ENCODE results near the gene PLEKHG7. TPM values are rescaled to one million over a fixed set of nuclear protein-coding genes. Genes with fewer than 3 reads are reported as not detected.

The PLEKHG7 gene
- total and polyA plus RNA-seq, 11 donors: 0.08 TPM; not detected in 10

GRCh38 chr12:92736605-92737004, 33.8 kb downstream of the PLEKHG7 start:
- DNase-seq (no peak), ATAC-seq (no peak)
- H3K4me1 ChIP-seq: peaks cover 0 to 20% (median 0%) of the 10 kb centered on the region in 12 donors
- no peak overlapping the region for H3K4me3 ChIP-seq
- intact Hi-C loops (cut with DNase I): no loop called here
- 69 to 78% (median 75%) methylated on average over 6 of the region's 6 CpGs for WGBS, 4 donors
- no peaks in the 10 kb centered on the region for H3K36me3 ChIP-seq
- no peaks in the 10 kb centered on the region for H3K27me3 ChIP-seq
- H3K27ac ChIP-seq: no peak overlapping the region
- TF ChIP-seq POLR2A (IDR thresholded peaks at IDR 0.05) (no peak), CTCF (IDR thresholded peaks at IDR 0.05) (no peak)
- no peaks in the 10 kb centered on the region for H3K9me3 ChIP-seq

- intact Hi-C loops (cut with DNase I): no loop called here
- Histone ChIP-seq H3K4me3 (no peak overlapping the region), H3K27me3 (no peaks in the 10 kb centered on the region), H3K36me3 (no peaks in the 10 kb centered on the region), H3K4me1 (peaks cover 0 to 20% (median 0%) of the 10 kb centered on the region in 12 donors), H3K27ac (no peak overlapping the region), H3K9me3 (no peaks in the 10 kb centered on the region)
- TF ChIP-seq CTCF (IDR thresholded peaks at IDR 0.05) (no peak), POLR2A (IDR thresholded peaks at IDR 0.05) (no peak)
- no peak for DNase-seq
- WGBS, 4 donors: 86 to 91% (median 87%) methylated on average over 7 of the region's 7 CpGs
- no peak for ATAC-seq
Observed at GRCh38 chr12:92737855-92738850, 35.4 kb downstream of the PLEKHG7 start.

- peaks cover 0 to 20% (median 0%) of the 10 kb centered on the region in 12 donors for H3K4me1 ChIP-seq
- TF ChIP-seq POLR2A (IDR thresholded peaks at IDR 0.05): no peak
- TF ChIP-seq CTCF (IDR thresholded peaks at IDR 0.05): no peak
- no peaks in the 10 kb centered on the region for H3K9me3 ChIP-seq
- ATAC-seq (no peak), DNase-seq (no peak)
- 68 to 82% (median 78%) methylated on average over 4 of the region's 4 CpGs for WGBS, 4 donors
- no peak overlapping the region for H3K4me3 ChIP-seq
- intact Hi-C loops (cut with DNase I): no loop called here
- H3K27ac ChIP-seq: no peak overlapping the region
- H3K27me3 ChIP-seq: no peaks in the 10 kb centered on the region
- H3K36me3 ChIP-seq: no peaks in the 10 kb centered on the region
Observed at GRCh38 chr12:92739113-92739512, 36.3 kb downstream of the PLEKHG7 start.

GRCh38 chr12:92740411-92740810, 37.6 kb downstream of the PLEKHG7 start:
- ATAC-seq: no peak
- intact Hi-C loops (cut with DNase I): no loop called here
- Histone ChIP-seq H3K27me3 (no peaks in the 10 kb centered on the region), H3K9me3 (no peaks in the 10 kb centered on the region), H3K27ac (no peak overlapping the region), H3K4me3 (no peak overlapping the region), H3K4me1 (peaks cover 0 to 13% (median 0%) of the 10 kb centered on the region in 12 donors), H3K36me3 (no peaks in the 10 kb centered on the region)
- TF ChIP-seq POLR2A (IDR thresholded peaks at IDR 0.05) (no peak), CTCF (IDR thresholded peaks at IDR 0.05) (no peak)
- DNase-seq: no peak
